RCC 7860 (cell line): Measurements from ENCODE around the gene TOMM20.
"Not testable (repeated sequence)": the region's sequence is repeated elsewhere in the genome, so short reads cannot be mapped to it uniquely, and the experiment has no call there.

ENCODE experiments used
- DNase-seq: peaks from one replicate; pipeline ENCODE4 v3.0.0-alpha.2; 2015; ENCODE audit warnings: low spot score
- FAIRE-seq: peaks from 2 replicates; lab custom pipeline; 2012; peaks lifted over from hg19 to GRCh38; lab: Jason Lieb, UNC

Gene TOMM20

DNA sequence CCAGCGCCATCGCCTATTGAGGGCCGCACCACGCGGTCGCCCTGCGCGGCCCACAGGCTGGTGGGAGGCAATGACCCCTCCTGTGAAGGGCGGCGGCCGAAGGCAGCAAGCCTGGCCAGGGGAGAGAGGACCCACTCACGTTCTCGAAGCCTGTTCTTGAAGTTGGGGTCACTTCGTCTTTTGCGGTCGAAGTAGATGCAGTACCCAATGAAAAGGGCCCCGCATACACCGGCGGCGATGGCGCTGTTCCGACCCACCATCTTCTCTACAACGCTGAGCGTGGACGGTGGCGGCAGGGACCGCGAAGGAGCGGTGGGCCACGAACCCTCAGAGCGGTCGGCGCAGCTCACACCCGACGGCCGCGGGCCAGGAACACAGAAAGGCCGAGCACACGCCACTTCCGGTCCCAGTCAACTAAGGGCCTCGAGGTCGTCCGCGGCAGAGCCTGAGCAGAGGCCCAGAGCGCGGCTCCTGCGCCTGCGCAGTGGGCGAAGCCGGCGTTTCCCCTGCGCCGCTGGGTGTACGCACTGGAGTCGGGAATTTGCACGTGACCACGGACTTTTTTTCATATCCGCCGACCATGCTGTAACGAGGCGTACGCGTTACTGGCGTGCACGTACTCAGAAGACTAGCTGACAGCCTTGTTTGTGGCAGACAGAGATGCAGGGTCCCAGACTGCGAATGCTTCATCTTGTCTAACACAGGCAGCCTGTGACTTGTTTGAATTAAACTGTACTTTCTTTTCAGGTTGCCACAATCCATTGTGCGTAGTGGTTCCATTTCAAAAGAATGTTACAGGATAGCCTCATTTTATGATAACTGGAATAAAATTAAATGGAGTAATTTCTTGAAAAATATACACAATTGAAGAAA, at the start of gene TOMM20:
TSS of gene TOMM20 (minus strand) at position 382 of the 873 bp plus-strand sequence. CDS start at position 260, 122 bp downstream.
- peak; percentile 55 for FAIRE-seq
- DNase-seq, result peak; percentile 96

DNA sequence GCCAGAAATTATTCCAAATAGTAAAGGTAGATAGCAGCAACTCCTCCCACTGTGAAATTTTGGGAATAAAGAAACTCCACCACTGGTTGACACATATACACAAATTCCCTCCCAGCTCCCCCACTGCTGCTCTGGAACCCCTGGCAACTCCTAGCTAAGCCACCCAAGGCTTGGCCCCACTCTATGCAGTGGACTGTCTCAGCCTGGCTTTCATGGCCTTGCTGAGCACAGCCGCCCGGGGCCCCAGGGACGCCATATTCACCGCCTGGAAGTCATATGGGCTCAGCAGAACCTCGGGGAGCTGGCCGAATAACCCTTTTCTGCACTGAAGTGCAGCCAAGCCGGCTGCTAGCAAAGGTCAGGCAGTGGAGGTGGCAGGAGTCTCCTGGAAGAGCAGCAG, 47.8 kb upstream of the TOMM20 start:
- no peak for DNase-seq
- no peak for FAIRE-seq

DNA sequence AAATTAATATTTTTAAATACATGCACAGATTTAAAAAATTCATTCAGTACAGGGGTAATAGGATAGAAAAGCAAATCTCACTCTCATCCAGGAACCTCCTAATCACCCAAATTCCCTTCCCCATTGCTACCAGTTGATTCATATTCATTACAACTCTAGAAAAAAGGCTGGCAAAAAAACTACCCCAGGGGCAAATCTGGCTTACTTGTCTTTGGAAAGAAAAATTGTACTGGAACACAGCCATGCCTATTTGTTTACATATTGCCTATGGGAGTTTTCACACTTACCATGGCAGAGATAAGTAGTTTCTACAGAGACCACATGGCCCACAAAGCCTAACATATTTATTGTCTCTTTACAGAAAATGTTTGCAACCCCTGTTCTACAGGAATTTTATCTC, 41.3 kb upstream of the TOMM20 start:
- DNase-seq, result no peak
- no peak for FAIRE-seq

DNA sequence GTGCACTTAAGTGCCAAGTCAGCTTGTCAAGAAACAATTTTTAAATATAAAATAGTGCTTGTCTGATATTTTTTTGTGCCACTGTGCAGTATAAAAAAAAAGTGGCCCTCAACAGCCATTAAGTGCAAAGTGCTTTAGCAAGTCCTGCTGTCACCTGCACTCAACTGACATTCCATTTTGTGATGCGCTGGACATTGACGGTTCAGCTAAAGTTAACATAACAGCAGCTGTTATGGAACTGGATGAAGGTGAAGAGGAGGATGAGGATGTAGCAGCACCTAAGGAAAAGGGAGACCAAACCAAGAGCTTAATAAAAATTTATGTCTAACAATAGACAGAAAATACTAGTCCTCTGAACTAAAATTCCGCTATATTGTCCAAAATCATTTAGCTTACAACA, 39.7 kb upstream of the TOMM20 start:
- no peak for DNase-seq
- FAIRE-seq, result no peak

DNA sequence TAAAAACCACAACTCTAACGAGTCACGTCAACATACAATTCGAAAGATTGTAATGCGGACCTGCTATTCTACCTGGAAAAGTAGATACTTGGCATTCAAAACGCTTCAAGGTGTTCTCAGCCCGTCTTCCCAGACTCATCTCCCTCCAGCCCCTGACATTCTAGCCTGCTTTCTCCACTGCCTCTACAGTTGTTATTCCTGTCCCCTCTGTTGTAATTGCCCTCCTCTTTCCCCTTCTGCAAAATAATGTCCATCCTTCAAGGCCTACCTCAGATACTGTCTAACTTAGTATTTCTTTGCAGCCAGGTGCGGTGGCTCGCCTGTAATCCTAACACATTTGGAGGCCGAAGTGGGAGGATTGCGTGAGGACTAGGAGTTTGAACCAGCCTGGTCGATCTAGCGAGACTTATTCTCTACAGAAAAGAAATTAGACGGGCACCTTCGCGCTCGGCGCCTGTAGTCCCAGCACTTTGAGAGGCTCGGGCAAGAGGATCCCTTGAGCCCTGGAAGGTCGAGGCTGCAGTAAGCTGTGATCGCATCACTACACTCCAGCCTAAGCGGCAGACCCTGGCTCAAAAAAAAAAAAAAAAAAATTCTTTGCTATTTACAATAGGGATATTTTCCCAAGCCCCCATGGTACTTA, 33.2 kb upstream of the TOMM20 start:
- DNase-seq (no peak), FAIRE-seq (no peak)

DNA sequence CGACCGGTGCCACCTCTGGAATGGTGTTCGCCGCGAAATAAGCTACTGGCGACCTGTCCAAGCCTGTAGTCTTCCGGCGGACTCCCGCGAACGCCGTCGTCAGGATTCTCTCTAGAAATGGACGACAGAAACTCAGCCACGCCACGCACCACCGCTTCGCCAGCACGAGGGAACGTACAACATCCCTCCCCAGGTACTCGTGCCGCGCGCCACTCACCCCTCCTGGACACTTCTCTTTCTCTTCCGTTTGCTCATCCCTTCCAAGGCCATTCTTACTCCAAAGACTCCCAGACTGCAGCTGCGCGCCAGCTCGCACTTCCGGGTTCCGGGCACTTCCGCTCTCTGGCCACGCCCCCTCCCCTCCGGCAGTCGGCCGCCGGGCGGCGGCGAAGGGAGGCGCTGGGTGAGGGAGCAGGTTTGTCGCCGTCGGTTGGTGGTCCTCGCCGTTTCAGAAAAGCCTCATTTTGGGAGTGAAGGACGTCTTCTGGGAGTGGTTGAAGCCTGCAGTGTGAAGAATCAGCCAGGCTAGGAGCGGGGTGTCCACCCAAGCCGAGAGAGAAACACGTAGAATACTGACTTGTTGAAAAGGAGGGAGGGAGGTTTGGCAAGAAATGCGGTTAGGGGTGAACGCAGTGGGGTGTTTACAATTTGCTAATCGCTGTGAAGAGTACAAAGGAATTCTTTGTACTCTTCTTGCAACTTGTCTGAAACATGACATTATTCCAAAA, 32.5 kb upstream of the TOMM20 start, which contains the start of gene RBM34:
TSS of gene RBM34 (minus strand) at position 294 of the 728 bp plus-strand sequence. CDS start at position 270, 24 bp downstream.
- peak; percentile 15 for FAIRE-seq
- DNase-seq, result peak; percentile 83

DNA sequence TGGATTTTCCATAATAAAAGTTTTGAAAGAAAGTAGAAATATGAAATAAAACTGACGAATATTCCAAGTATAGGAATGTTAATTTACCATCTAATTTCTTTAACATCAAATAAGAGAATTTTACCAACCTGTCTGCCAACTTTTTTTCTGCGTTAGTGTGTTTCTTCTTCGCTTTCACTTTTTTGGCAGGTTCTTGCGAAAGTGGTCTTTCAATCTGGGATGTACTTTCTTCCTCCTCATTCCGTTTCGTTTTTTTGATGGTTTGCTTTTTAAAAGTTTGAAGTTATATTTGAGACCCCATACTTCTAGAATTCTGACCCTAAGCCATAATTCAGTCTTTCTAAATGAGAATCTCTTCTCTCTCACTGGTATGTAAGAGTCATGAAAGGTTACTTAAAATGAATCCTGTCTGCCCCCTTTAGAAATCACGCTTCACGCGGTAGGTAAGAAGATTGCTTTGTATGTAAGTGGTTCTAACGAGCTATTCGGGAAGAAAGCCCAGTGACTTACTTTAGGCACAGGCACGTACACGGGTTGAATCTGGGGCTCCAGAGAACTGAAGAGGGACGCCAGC, 31.8 kb upstream of the TOMM20 start:
- FAIRE-seq (no peak), DNase-seq (peak; percentile 50)

DNA sequence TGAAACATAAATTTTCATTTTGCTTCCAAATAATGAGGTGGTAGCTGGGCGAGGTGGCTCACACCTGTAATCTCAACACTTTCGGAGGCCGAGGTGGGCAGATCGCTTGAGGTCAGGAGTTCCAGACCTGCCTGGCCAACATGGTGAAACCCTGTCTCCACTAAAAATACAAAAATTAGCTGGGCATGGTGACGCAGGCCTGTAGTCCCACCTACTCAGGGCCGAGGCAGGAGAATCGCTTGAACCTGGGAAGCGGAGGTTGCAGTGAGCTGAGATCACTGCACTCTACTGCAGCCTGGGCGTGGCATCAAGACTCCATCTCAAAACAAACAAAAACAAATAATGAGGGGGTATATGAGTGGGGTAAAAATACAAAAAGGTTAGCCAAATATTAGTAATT, 31.3 kb upstream of the TOMM20 start:
- not testable (repeated sequence) for FAIRE-seq, DNase-seq

DNA sequence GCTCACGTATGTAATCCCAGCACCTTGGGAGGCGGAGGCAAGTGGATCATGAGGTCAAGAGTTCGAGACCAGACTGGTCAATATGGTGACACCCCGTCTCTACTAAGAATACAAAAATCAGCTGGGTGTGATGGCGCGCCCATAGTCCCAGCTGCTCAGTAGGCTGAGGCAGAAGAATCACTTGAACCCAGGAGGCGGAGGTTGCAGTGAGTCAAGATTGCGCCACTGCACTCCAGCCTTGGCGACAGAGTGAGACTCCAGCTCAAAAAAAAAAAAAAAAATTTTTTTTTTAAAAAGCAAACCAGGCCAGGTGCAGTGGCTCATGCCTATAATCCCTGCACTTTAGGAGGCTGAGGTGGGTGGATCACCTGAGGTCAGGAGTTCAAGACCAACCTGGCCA, 30.6 kb upstream of the TOMM20 start:
- DNase-seq, FAIRE-seq: not testable (repeated sequence)

DNA sequence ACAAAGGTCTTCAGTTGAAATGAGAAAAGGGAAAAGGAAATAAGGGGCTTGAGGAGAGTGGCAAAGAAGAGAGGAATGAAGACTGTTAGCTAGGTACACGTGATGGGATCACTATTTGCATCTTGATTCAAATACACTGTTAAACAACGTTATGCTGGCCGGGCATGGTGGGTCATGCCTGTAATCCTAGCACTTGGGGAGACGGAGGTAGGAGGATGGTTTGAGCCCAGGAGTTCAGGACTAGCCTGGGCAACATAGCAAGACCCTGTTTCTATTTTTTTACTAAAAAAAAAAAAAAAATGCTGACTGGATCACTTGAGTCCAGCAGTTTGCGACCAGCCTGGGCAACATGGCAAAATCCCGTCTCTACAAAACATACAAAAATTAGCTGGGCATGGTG, 30.0 kb upstream of the TOMM20 start:
- DNase-seq (no peak), FAIRE-seq (no peak)

DNA sequence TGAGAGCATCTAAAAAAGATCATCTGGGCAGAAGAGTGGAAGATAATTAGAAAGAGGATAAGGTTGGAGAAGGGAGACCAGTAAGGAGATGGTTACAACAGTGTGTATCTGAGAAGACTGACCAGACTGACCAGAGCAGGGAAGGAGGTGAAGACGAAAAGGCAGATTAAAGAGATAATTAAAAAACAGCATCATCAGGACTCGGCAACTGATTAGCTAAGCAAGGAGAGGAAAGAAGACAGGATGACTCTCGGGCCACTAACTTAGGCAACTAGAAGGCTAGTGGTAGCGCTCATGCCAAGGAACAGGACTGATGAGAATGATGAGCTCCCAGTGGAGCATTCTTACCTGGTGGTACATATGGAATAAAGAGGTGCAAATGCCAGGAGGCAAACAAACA, 28.5 kb upstream of the TOMM20 start:
- DNase-seq (no peak), FAIRE-seq (no peak)

DNA sequence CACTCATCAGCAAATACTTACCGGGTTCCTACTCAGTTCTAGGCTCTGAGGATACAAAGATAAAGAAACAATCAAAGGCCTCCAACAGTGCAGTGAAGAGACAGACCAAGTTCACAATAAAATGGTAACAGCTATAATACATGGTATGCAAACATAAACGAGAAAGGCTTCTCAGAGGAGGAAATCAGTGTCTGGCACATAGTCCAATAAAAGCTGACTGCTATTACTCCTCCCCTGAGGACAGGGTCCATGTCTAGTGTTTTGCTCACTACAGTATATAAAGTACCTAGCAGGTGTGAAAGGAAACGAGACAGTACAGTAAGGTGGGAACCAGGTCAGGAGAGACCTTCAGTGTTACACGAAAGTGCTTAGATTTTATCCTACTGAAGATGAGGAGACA, 28.1 kb upstream of the TOMM20 start:
- FAIRE-seq (no peak), DNase-seq (no peak)

DNA sequence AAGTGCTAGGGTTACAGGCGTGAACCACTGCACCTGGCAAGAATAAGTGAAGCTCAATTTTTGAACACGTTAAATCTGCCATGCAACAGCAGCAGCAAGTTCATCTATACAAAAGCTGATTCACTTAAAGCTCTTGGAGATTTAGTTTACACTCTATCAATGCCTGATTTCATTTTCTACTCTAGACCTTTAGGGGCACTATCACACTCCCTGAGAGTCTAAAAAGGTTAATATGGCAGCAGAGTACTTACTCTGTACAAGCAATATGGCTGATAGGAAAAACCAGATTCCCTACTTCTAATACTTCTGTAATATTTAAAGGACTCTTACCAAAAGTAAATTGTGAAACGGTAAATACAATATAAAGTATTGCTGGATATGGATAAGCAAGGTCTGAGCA, 27.6 kb upstream of the TOMM20 start:
- FAIRE-seq (no peak), DNase-seq (no peak)

DNA sequence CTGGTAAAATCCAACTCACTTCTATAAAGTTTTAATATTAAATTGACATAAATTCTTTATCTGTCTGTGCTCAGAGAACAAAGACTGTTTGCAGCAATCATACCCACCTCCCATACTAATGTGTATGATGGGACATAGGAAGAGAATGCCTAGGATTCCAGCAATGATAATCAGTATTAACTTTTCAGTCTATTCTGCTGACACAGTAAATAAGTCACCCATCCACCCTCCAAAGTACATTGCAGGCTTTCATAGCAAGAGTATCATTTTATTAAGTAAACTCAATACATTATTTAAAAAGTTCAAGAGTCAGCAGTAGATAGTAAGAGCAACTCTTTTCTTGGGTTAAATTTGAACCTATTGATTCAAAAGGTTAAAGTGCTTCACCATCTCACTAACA, 23.6 kb upstream of the TOMM20 start:
- no peak for FAIRE-seq
- DNase-seq, result no peak

DNA sequence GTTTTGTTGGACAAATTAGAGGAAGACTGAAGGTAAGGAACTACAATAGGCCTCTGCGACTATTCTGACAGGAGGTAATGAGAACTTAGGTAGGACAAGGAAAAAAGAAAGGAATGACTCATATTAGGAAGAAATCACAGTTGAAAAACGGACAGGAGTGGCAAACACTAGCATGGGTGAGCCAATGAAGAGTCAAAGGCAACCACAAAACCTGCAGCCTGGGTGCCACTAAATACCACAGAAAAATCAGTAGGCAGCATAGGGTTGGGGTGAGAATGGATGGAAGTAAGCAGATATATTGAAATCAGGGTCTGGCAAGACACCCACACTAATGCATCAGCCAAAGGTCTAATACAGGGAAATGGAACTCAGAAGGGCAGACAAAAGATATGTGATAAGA, 22.4 kb upstream of the TOMM20 start:
- FAIRE-seq (no peak), DNase-seq (no peak)

DNA sequence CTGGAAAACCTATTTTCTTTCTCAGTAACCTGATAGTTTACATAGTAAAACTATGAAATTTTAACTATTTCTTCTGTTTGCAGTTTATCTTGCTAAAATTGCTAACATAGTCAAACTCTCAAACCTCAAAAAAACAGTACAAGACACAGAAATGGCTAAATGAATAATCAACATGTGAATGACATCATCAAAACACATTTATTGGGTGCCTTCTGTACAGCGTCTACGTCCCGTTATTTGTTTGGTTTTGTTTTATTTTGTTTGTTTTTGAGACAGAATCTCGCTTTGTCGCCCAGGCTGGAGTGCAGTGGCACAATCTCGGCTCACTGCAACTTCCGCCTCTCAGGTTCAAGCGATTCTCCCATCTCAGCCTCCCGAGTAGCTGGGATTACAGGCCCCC, 21.2 kb upstream of the TOMM20 start:
- FAIRE-seq, result no peak
- DNase-seq, result no peak

DNA sequence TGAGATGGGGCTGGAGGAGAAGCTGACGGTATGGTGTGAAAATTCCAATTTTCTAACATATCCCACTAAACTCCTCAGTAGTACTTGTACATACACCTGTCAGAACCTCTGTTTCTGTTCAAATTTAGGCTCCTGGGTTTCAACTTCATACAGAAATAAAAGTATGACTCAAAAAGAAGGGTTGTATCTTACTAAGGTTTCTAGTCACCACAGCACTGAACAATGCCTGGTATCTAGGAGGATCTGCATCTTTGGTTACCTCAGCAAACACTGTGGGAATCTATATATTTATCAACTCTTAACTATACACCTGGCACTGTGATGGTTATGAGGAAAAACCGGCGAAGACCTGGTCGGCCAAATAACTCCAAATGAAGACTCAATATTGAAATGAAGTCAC, 18.6 kb upstream of the TOMM20 start:
- no peak for DNase-seq
- no peak for FAIRE-seq

DNA sequence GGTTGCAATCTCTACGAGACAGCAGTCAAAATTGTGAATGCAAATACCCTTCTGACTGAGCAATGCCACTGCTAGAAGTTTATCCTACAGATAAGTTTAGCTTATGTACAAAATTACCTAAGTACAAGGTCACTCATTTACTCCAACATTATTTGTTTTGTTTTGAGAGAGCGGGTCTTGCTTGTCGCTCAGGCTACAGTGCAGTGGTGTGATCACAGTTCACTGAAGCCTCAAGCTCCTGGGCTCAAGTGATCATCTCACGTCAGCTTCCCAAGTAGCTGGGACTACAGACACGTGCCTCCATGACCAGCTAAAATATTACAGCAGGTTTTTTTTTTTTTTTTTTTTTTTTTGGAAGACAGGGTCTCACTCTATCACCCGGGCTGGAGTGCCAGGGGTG, 17.0 kb upstream of the TOMM20 start:
- no peak for DNase-seq
- no peak for FAIRE-seq

DNA sequence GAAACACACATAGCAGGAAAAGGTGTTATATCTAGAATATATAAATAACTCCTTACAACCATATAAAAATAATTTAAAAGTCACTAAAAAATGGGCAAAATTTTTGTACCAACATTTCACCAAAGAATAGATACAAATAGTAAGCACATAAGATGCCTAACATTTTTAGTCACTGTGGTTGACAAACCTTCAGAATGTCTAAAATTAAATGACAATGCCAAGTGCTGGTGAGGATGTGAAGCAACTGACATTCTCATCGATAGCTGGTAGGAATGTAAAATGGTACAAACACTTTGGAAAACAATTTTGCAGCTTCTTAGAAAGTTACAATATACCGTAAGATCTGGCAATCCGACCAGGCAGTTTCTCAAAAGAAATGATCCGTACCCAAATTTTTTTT, 14.4 kb upstream of the TOMM20 start:
- no peak for FAIRE-seq

DNA sequence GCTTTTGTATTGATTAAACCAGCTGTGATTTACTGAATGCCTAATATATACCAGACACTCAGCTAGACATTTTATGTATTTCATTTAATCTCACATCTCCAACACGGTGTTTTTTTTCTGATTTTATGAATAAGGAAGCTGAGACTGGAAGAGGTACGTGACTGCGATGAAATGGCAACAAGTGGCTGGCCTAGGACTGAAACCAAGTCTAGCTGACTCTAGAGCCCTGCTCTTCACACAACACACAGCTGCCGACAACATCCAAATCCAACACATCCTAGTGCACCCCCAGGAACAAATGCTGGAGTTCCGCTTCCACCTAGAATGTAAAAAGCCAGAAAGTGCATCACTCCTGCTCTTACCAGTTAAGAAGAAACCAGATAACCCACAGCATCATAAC, 10.7 kb upstream of the TOMM20 start:
- DNase-seq (no peak), FAIRE-seq (no peak)

More for the DNA sequence above, 14.4 kb upstream of the TOMM20 start:
- no peak for DNase-seq

DNA sequence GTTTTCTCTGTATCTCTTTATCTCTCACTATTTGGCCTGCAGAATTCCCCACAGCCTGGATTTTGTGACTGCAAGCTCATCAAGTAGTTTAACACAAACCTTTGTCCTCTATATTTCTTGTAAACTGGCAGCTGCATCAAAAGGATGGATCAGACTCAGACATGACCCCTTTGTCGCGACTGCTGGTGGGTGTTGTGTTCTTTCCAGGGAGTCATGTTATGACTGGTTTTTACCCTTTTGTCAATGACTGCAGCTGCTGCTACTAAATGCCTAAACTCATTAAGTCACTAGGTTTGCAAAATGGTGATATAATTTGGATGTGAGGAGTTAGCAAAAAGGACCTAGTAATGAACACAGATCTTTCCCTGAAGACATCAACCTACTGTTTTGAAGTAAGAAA, 10.2 kb upstream of the TOMM20 start:
- no peak for FAIRE-seq
- no peak for DNase-seq
